CD4-positive, alpha-beta memory T cell (primary cell): ENCODE results near the gene USP5. TPM values are rescaled to one million over a fixed set of nuclear protein-coding genes. Genes with fewer than 3 reads are reported as not detected.

Experiments used
- CTCF ChIA-PET: fragments of 350-600 bp; sonication (Branson Sonifier 250); formaldehyde crosslinking; loops from one replicate; lab custom pipeline; 2021; ENCODE audit warnings: inconsistent platforms; ENCODE audit not compliant: partially characterized antibody; lab: Charles Lee
- POLR2A ChIA-PET: fragments of 350-600 bp; sonication (Branson Sonifier 250); formaldehyde crosslinking; loops from one replicate; lab custom pipeline; 2021; ENCODE audit not compliant: partially characterized antibody; lab: Charles Lee
- DNase-seq, 5 donors: peaks; one replicate each; pipeline versions ENCODE4 v3.0.0 to v3.0.0-alpha.2; 2020 to 2022; ENCODE audit warnings: mixed read lengths in 1 of 5
- H3K27ac ChIP-seq: one replicate; pipeline ENCODE4 v1.7.0; 2013; ENCODE audit warnings: low read depth, low read length
- H3K27me3 ChIP-seq: 2 replicates; pipeline ENCODE4 v1.7.0; 2013; ENCODE audit warnings: mild to moderate bottlenecking, low read length, moderate library complexity; ENCODE audit not compliant: insufficient read depth
- H3K36me3 ChIP-seq: 2 replicates; pipeline ENCODE4 v1.7.0; 2013; ENCODE audit warnings: mild to moderate bottlenecking, low read length, moderate library complexity; ENCODE audit not compliant: insufficient read depth
- H3K4me1 ChIP-seq: 2 replicates; pipeline ENCODE4 v1.7.0; 2013; ENCODE audit warnings: mild to moderate bottlenecking, low read length, moderate library complexity; ENCODE audit not compliant: insufficient read depth
- H3K4me3 ChIP-seq, 2 donors: one replicate each; pipeline ENCODE4 v1.7.0; 2013; ENCODE audit warnings: low read length in 2 of 2, mild to moderate bottlenecking in 1 of 2
- H3K9me3 ChIP-seq, 2 donors: one replicate each; pipeline ENCODE4 v1.7.0; 2013; ENCODE audit warnings: low read length in 2 of 2, control low read depth in 1 of 2; ENCODE audit not compliant: control insufficient read depth in 1 of 2
- H3K27ac Mint-ChIP-seq, 7 donors: one replicate each; pipeline ENCODE4 v1.8.0; 2020 to 2021; ENCODE audit warnings: mixed read lengths in 7 of 7, mild to moderate bottlenecking in 6 of 7, inconsistent platforms in 3 of 7, moderate library complexity in 3 of 7
- H3K27me3 Mint-ChIP-seq, 2 donors: one replicate each; pipeline ENCODE4 v1.8.0; 2020 to 2021; ENCODE audit warnings: mixed read lengths in 2 of 2
- H3K36me3 Mint-ChIP-seq, 2 donors: one replicate each; pipeline ENCODE4 v1.8.0; 2020 to 2021; ENCODE audit warnings: mixed read lengths in 2 of 2, inconsistent platforms in 1 of 2, mild to moderate bottlenecking in 1 of 2
- H3K4me1 Mint-ChIP-seq, 4 donors: one replicate each; pipeline ENCODE4 v1.8.0; 2020 to 2021; ENCODE audit warnings: mixed read lengths in 4 of 4, mild to moderate bottlenecking in 1 of 4
- H3K4me3 Mint-ChIP-seq, 8 donors: one replicate each; pipeline ENCODE4 v1.8.0; 2020 to 2021; ENCODE audit warnings: mixed read lengths in 8 of 8, mild to moderate bottlenecking in 7 of 8, moderate library complexity in 6 of 8, inconsistent platforms in 3 of 8
- H3K9me3 Mint-ChIP-seq, 8 donors: one replicate each; pipeline ENCODE4 v1.8.0; 2020 to 2021; ENCODE audit warnings: mixed read lengths in 8 of 8, mild to moderate bottlenecking in 5 of 8, inconsistent platforms in 3 of 8, moderate library complexity in 1 of 8
- intact Hi-C: fragments of 100-400 bp; cut with micrococcal nuclease; formaldehyde crosslinking; loops from one replicate; pipeline ENCODE4 v1.15.1; 2023
- polyA plus RNA-seq, 2 donors: library from polyadenylated mRNA; unstranded; fragments of 300-500 nt; fragmentation: Illumina TruSeq; gene quantifications; one replicate each; pipeline ENCODE4 v1.2.3, GENCODE V29; 2021
- total RNA-seq, 2 experiments: library from RNA; stranded (reverse); gene quantifications; one replicate each; pipeline ENCODE4 v1.2.3, GENCODE V29; 2021

Gene USP5
- total and polyA plus RNA-seq, 4 experiments from 2014 or later = 53.9 to 73.0 (median 67.2) TPM

GRCh38 chr12:6821591-6822425, 30.1 kb upstream of the USP5 start, which contains the start of gene GPR162:
Gene GPR162, plus strand, starts transcription at chr12:6821821. Its CDS starts 2,078 bp downstream, at chr12:6823899.
- H3K27me3 Mint-ChIP-seq = peaks cover 3 to 14% of the 10 kb centered on the region in 2 donors
- peak within 1 kb of the TSS in 6 of 7 donors; percentile 49 to 86 (median 72) for H3K27ac Mint-ChIP-seq
- peak within 1 kb of the TSS; percentile 43 to 87 (median 66) for H3K4me3 Mint-ChIP-seq
- Histone ChIP-seq H3K4me3 (no peak within 1 kb of the TSS), H3K27me3 (no peaks in the 10 kb centered on the region), H3K4me1 (peaks cover 21% of the 10 kb centered on the region), H3K9me3 (no peaks in the 10 kb centered on the region), H3K27ac (no peak within 1 kb of the TSS), H3K36me3 (peaks cover 33% of the 10 kb centered on the region)
- no peak for DNase-seq
- intact Hi-C loops = loop anchor here (10.0 kb wide), 1 partner anchor 257 kb away; the partner anchor contains the start of gene NOP2
- H3K36me3 Mint-ChIP-seq = peaks cover 25 to 29% of the 10 kb centered on the region in 2 donors
- CTCF ChIA-PET = interaction anchor here (1.3 to 18.9 kb wide), 6 partner anchors 10 to 66 kb away, joined by 5 to 303 read pairs (median 38); partner anchors contain the start of genes CD4, LAG3, MLF2 and PTMS
- H3K4me1 Mint-ChIP-seq = peaks cover 16 to 41% (median 20%) of the 10 kb centered on the region in 4 donors
- H3K9me3 Mint-ChIP-seq = no peaks in the 10 kb centered on the region
- POLR2A ChIA-PET = interaction anchor here (0.9 to 6.5 kb wide), 12 partner anchors 12 to 132 kb away, joined by 3 to 48 read pairs (median 4); partner anchors contain the start of genes CD4, COPS7A, MLF2 and ZNF384

DNA sequence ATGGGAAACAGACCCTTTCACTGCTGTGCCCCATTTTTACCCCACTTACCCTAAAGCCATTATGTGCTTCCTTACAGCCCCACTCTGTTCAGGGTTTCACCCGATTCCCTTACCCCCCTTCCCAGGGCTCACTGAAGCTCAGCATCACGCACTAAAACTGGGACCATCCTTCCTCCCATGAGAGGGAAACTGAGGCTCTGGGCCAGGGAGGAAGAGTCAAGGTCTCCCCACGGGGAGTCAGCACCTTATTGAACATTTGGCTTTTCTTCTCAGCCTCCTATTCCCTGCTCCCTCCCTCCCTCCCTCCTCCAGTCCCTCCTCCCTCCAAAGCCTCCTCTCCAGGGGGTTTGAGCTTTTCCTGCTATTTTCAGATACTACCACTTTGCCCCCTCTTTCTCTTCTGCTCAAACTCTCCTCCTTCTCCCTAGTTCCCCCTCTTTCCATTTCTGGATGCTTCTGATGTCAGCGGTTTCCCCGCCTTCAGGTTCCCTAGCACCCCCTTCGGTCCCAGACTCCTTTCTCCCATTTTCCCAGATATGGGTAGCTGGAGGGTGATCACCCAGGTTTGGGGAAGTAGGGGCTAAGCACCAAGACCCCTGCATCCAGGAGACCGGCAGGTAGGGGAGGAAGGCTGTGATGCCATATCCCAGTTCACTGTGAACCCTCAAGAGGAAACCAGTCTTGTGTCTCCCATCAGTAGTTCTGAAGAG, 29.4 kb upstream of the USP5 start:
- Histone ChIP-seq H3K9me3 (no peaks in the 10 kb centered on the region), H3K36me3 (peaks cover 26% of the 10 kb centered on the region), H3K27ac (no peak overlapping the region), H3K4me1 (peaks cover 27% of the 10 kb centered on the region), H3K27me3 (peaks cover 3% of the 10 kb centered on the region), H3K4me3 (no peak overlapping the region)
- intact Hi-C loops = loop anchor here (10.0 kb wide), 1 partner anchor 258 kb away; the partner anchor contains the start of gene NOP2
- Mint-ChIP-seq H3K36me3 (peaks cover 19 to 24% of the 10 kb centered on the region in 2 donors), H3K27ac (peak overlapping the region in 1 of 7 donors; percentile 17), H3K9me3 (no peaks in the 10 kb centered on the region), H3K27me3 (peaks cover 5 to 18% of the 10 kb centered on the region in 2 donors), H3K4me3 (peak overlapping the region in 3 of 8 donors; percentile 17 to 64 (median 29)), H3K4me1 (peaks cover 19 to 47% (median 24%) of the 10 kb centered on the region in 4 donors)
- CTCF ChIA-PET = interaction anchor here (1.7 to 18.9 kb wide), 5 partner anchors 11 to 67 kb away, joined by 9 to 303 read pairs (median 56); partner anchors contain the start of genes CD4, LAG3, MLF2 and PTMS
- POLR2A ChIA-PET = interaction anchor here (1.3 to 6.5 kb wide), 6 partner anchors 12 to 99 kb away, joined by 4 to 48 read pairs (median 12); partner anchors contain the start of genes CD4, COPS7A and MLF2
- DNase-seq = no peak

DNA sequence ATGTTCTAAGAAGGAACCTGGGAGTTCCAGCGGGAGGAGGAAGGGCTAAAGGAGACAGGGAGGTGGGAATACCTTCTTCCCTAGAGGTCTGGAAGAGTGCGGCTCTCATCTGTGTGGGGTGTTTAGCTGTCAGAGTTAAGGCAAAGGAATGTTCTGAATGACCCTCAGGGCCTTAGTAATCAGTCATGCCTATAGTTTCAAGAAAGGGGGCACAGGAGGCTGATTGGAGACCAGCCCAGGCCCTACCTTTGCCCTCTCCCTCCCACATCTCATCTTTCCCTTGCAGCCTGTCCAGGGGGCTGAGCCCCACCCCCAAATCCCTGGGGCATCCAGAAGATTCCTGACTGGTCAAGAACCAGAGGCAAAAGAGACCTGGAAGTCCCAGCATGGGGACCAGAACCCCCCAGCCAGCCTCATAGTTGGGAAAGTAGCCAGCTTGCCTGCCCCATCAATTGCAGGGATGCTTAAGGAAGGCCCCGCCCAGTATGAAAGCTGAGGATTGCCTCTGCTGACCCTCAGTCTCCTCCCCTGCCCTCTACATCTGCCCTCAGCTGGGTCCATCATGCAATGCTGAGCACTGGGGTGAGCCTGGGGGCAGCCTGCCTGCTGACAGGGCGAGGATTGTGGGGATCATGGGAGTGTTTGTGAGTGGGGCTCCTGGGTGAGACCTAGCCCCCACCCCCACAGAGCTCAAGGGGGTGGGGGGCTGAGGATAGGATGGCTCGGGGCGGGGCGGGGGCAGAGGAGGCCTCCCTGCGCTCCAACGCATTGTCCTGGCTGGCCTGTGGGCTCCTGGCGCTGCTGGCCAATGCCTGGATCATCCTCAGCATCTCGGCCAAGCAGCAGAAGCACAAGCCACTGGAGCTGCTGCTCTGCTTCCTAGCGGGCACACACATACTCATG, 28.5 kb upstream of the USP5 start:
- peaks cover 18 to 53% (median 27%) of the 10 kb centered on the region in 4 donors for H3K4me1 Mint-ChIP-seq

DNA sequence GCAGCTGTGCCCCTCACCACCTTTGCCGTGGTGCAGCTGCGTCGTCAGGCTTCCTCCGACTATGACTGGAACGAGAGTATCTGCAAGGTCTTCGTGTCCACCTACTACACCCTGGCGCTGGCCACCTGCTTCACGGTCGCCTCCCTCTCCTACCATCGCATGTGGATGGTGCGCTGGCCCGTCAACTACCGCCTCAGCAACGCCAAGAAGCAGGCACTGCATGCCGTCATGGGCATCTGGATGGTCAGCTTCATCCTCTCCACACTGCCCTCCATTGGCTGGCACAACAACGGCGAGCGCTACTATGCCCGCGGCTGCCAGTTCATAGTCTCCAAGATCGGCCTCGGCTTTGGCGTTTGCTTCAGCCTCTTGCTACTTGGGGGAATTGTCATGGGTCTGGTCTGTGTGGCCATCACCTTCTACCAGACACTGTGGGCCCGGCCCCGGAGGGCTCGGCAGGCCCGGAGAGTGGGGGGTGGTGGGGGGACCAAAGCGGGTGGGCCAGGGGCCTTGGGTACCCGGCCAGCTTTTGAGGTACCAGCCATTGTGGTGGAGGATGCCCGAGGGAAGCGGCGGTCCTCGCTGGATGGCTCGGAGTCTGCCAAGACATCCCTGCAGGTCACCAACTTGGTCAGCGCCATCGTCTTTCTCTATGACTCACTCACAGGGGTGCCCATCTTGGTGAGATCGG, 27.7 kb upstream of the USP5 start:
- Histone ChIP-seq H3K36me3 (peaks cover 11% of the 10 kb centered on the region), H3K4me1 (peaks cover 34% of the 10 kb centered on the region), H3K27me3 (peaks cover 3% of the 10 kb centered on the region), H3K4me3 (no peak overlapping the region), H3K27ac (no peak overlapping the region), H3K9me3 (no peaks in the 10 kb centered on the region)
- H3K4me1 Mint-ChIP-seq = peaks cover 18 to 59% (median 29%) of the 10 kb centered on the region in 4 donors
- intact Hi-C loops = loop anchor here (2.0 to 10.0 kb wide), 3 partner anchors 31 to 259 kb away; partner anchors contain the start of genes ING4 and NOP2
- no peaks in the 10 kb centered on the region for H3K9me3 Mint-ChIP-seq
- ChIA-PET POLR2A (interaction anchor here (0.6 to 6.5 kb wide), 7 partner anchors 10 to 100 kb away, joined by 3 to 48 read pairs (median 5); partner anchors contain the start of genes COPS7A and MLF2), CTCF (interaction anchor here (1.0 to 18.9 kb wide), 14 partner anchors 10 to 260 kb away, joined by 3 to 303 read pairs (median 6); partner anchors contain the start of genes CD4, GNB3, LAG3 and MLF2)
- no peak for DNase-seq
- peaks cover 7 to 11% of the 10 kb centered on the region in 2 donors for H3K36me3 Mint-ChIP-seq
- peaks cover 6 to 24% of the 10 kb centered on the region in 2 donors for H3K27me3 Mint-ChIP-seq
- no peak overlapping the region for H3K4me3 Mint-ChIP-seq
- H3K27ac Mint-ChIP-seq = no peak overlapping the region

More for the DNA sequence above, 28.5 kb upstream of the USP5 start:
- Histone ChIP-seq H3K9me3 (no peaks in the 10 kb centered on the region), H3K27ac (no peak overlapping the region), H3K36me3 (peaks cover 17% of the 10 kb centered on the region), H3K4me3 (no peak overlapping the region), H3K4me1 (peaks cover 32% of the 10 kb centered on the region), H3K27me3 (peaks cover 3% of the 10 kb centered on the region)
- DNase-seq = no peak
- ChIA-PET POLR2A (interaction anchor here (0.6 to 6.5 kb wide), 7 partner anchors 11 to 100 kb away, joined by 3 to 48 read pairs (median 7); partner anchors contain the start of genes COPS7A and MLF2), CTCF (interaction anchor here (1.5 to 18.9 kb wide), 7 partner anchors 11 to 155 kb away, joined by 3 to 303 read pairs (median 21); partner anchors contain the start of genes CD4, LAG3, MLF2 and PTMS)
- intact Hi-C loops = loop anchor here (2.0 to 10.0 kb wide), 3 partner anchors 31 to 259 kb away; partner anchors contain the start of genes ING4 and NOP2
- H3K36me3 Mint-ChIP-seq = peaks cover 11 to 17% of the 10 kb centered on the region in 2 donors
- H3K4me3 Mint-ChIP-seq = no peak overlapping the region
- H3K27ac Mint-ChIP-seq = peak overlapping the region in 1 of 7 donors; percentile 17
- H3K9me3 Mint-ChIP-seq = no peaks in the 10 kb centered on the region
- peaks cover 6 to 20% of the 10 kb centered on the region in 2 donors for H3K27me3 Mint-ChIP-seq

DNA sequence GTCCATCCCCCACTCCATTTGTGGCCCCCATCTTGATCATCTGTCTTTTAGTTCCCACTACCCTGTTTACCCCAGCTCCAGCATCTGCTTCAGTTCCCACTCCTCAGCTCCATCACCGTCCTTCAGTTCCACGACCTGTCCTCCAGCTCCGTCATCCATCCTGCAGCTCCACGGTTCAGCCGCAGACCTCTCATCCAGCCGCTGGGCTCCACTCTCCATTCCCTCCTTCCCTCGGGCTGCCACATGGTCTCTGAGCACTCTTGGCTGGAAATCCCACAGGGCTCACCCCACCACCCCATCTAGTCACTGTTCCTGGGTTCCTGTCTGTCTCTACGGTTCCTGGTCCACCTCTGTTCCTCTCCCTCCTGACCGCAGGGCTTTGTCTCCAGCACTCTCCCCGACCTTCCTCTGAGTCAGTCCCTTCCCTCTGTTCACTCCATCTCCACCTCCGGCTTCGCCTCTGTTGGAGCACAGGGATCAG, 27.0 kb upstream of the USP5 start:
- Histone ChIP-seq H3K27me3 (peaks cover 10% of the 10 kb centered on the region), H3K36me3 (peaks cover 4% of the 10 kb centered on the region), H3K4me1 (peaks cover 41% of the 10 kb centered on the region), H3K9me3 (no peaks in the 10 kb centered on the region), H3K4me3 (no peak overlapping the region), H3K27ac (no peak overlapping the region)
- DNase-seq = peak in 1 of 5 donors; percentile 7
- H3K27ac Mint-ChIP-seq = no peak overlapping the region
- POLR2A ChIA-PET = interaction anchor here (0.5 to 6.5 kb wide), 9 partner anchors 23 to 101 kb away, joined by 3 to 48 read pairs (median 4); partner anchors contain the start of genes CD4, COPS7A, MLF2 and PTMS
- CTCF ChIA-PET = interaction anchor here (1.0 to 18.9 kb wide), 17 partner anchors 9 to 261 kb away, joined by 3 to 303 read pairs (median 6); partner anchors contain the start of genes CD4, GNB3, LAG3 and MLF2
- H3K36me3 Mint-ChIP-seq = peaks cover under 1 to 4% of the 10 kb centered on the region in 2 donors
- H3K27me3 Mint-ChIP-seq = peaks cover 6 to 24% of the 10 kb centered on the region in 2 donors
- H3K4me3 Mint-ChIP-seq = peak overlapping the region in 1 of 8 donors; percentile 6
- intact Hi-C loops = loop anchor here (1.0 to 10.0 kb wide), 9 partner anchors 10 to 260 kb away; partner anchors contain the start of genes ING4, MLF2, NOP2 and ZNF384
- no peaks in the 10 kb centered on the region for H3K9me3 Mint-ChIP-seq
- H3K4me1 Mint-ChIP-seq = peaks cover 18 to 63% (median 30%) of the 10 kb centered on the region in 4 donors
